Peyer's patch (tissue), 4 donors: ENCODE measurements around the gene ASXL1.

Source experiments
- CTCF ChIP-seq, 6 experiments: fragments of 450-650 bp in 4 of 6; fragments of 200-600 bp in 2 of 6; sonication (generic) in 1 of 6; IDR thresholded peaks; one replicate each; pipeline ENCODE4 v1.5.1; 2017 to 2019; ENCODE audit warnings: antibody characterized with exemption in 6 of 6, mild to moderate bottlenecking in 3 of 6, moderate library complexity in 1 of 6
- POLR2A ChIP-seq, 2 donors: fragments of 450-650 bp; IDR thresholded peaks; one replicate each; pipeline ENCODE4 v1.5.1; 2017; ENCODE audit warnings: antibody characterized with exemption in 2 of 2, mild to moderate bottlenecking in 2 of 2, moderate library complexity in 2 of 2

DNA sequence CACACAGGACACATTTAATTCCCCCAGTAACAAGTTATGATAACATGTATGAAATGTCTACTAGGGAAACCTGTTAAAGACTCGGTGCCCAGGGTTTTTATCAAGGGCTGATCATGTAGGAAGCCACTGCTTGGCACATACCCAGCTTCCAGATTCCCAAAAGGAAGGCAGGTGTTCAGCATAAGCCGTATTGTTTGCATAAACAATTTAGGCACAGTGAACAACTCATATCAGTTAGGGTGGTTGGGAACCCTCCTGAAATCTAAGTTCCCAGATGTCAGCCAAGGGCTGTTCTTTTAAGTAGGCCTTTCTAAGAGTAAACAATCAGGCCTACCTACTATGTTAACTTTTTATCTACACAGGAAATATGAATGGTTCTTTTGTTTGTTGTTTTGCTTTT, 74.1 kb downstream of the ASXL1 start:
- no peak for TF ChIP-seq POLR2A (IDR thresholded peaks at IDR 0.05)
- no peak for TF ChIP-seq CTCF (IDR thresholded peaks at IDR 0.05)
